Renal cortex interstitium (tissue), 11 donors: ENCODE measurements around the gene CTSZ. TPM values are rescaled to one million over a fixed set of nuclear protein-coding genes. Genes with fewer than 3 reads are reported as not detected.
A peak's percentile ranks its signal among the peaks of the same experiment; 100 is the strongest.

Experiments used
- DNase-seq, 11 donors: peaks; one replicate each; pipeline ENCODE4 v3.0.0-alpha.2; 2013; ENCODE audit warnings: low read depth in 9 of 11, low spot score in 4 of 11; ENCODE audit errors: extremely low read depth in 1 of 11
- polyA plus RNA-seq, 3 donors: library from polyadenylated mRNA; unstranded; fragments of 120-200 nt; gene quantifications; one replicate each; pipeline ENCODE4 v1.2.1, GENCODE V29; 2013; ENCODE audit not compliant: insufficient read length in 3 of 3

The CTSZ gene
- polyA plus RNA-seq, 3 donors = 72.7 to 79.1 (median 78.6) TPM

DNA sequence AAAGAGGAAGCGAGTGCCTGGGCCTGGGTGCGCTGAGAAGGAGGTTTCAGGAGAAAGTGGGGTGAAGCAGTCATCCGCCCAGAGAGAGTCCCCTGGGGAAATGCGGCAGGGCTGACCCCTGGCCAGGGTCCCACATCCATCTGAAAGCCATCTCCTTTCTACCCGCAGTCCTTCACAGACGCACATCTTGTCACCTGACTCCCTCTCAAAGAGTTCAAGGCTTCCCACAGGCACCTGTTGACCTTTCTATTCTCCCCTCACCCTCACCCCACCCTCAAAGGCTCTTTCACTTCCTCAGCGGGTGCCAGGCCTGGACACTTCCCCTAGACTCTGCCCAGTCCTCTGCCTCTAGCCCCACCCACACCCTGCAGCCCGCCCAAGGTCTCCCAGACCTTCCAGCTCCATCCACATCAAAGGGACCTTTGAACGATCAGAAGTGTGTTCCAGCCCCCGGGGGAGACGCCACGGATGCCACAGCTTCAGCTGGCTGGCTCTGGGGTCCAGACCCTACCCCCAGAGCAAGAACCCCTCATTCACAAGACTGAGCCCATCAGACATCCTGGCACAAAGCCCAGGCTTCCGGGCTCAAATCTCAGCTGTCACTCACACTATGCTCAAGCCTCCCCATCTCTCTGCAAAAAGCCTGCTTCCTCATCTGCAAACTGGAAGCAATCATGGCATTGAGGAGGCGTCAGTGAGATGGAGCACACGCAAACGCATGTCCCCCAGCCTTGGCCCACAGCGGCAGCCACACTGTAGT is 2.1 kb downstream of the CTSZ start:
- no peak for DNase-seq

DNA sequence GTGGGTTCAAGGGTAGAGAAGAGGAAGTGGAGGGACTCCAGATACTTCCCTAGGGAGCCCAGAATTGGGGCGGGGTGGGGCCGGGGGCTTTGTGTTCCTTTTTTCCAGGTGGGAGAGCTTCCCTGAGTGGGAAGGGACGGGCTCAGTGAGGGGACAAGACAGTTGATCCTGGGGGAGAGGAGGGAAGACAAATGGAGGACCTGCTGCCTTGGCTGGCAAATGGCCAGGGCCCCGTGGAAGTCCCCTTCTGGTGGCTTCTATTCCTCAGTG is 2.6 kb downstream of the CTSZ start:
- no peak for DNase-seq

DNA sequence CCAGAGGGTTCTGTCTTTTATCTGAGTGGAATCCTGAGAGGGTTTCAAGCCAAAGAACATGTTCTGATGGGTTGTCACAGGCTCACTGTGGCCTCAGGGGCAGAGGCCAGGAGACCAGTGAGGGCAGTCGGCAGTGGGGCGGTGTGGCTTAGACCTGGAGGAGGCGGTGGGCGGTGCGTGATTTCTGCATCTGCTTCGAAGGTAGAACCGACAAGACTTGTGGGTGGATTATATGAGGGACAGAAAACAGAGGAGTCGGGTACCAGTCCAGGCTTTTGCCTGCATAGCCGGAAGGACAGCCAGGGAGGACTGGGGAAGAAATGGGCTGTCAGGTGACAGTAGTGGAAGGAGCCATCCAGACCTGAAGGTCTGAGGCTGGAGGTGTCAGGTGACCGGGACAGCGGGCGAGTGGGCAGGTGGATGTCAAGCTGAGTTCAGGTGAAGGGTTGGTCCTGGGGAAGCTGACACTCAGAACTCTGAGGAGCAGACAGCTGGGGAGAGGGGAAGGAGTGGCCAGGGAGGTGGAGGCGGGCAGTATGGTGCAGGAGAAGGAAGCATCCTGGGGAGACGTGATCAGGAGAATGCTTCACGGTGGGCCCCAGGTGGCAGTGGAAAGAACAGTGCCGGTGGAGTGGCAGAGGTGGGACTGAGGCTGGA is 3.1 kb downstream of the CTSZ start:
- DNase-seq = no peak

DNA sequence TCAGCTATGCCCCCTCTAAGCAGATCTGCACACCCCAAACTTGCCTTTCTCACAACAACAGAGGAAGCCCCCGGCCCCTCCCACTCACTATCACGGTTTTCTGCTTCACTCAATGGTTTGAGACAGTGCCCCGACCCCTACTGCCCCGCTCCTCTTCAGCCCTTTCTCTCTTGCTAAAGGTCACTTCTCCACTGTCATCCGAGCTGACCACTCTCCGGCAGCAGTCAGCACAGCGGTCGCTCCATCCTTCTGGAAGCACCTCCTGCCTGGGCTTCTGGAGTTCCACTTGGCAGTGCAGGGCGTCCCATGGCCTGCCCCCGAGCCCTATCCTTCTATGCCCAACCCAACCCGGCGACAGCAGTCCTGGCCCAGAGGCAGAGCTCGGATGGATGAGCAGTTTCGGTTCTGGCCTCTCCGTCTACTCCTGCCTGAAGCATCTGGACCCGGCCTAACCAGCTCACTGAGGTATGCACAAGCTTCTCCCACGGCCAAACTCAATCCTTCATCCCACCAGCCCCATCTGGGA is 4.1 kb downstream of the CTSZ start:
- no peak for DNase-seq

DNA sequence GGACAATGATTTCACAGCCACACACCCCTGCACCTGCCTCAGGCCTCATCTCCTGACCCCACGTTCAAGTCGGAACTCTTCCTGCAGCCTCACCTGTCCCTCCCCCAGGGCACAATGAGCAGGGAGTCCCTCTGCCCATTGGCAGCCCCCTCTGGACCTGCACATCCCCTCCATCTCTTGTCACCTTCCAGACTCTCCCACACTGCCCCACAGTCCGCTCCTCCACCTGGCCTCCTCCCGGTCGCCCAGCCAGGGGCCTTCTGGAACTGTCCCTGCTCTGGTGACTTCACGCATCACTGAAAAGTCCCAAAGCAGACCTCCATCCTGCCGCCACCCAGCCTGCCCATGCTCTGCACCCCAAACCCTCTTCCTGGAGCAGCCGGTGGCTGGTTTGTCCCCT is 4.7 kb downstream of the CTSZ start:
- DNase-seq = no peak

DNA sequence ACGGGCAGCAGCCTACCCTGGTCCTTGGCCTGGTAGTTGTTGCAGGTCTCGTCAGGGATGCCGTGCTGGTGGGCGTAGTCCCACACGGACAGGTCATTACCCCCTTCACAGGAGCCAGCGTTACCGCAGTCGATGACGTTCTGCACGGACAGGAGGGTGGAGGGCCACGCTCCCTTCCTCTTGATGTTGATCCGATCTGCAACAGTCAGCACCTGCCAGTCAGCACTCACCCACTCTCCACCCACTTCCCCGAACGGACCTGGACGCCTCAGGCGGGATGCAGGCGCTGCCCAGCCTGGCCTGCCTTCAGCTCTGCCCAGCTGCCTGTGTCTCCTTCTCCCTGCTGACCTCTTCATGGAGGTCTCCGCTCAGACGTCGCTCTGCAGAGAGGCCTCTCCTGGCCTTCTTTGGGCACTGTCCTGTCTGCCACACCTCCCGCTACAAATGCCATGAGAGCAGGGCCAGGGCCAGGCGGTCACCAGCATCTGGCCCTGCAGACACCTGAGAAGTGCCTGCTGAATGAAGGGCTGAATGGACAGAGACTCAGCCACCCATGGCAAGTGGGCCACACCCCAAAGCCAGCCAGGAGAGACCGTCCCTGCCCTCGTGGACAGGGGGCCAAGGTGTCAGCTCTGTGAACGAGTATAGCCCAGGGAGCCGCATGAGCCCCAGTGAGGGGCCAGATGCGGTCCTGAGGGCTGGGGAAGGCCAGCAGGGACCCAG is 5.4 kb downstream of the CTSZ start:
- DNase-seq = no peak

DNA sequence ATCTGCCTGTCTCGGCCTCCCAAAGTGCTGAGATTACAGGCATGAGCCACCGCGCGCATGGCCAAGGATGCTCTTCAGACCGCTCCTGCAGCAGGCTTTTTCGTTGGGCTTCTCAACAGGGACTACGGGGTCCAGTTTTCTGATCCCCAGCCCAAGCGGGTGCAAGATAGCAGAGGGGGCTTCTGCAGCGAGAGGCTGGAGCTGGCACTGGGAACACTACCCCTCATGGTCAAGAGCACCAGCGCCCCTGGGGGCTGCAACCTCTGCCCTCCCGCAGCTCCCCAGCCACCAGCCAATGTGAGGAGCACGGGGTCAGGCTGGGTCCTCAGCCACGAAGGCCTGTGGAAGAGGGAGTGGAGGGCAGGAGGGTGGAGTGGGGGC is 6.0 kb downstream of the CTSZ start:
- DNase-seq = no peak

DNA sequence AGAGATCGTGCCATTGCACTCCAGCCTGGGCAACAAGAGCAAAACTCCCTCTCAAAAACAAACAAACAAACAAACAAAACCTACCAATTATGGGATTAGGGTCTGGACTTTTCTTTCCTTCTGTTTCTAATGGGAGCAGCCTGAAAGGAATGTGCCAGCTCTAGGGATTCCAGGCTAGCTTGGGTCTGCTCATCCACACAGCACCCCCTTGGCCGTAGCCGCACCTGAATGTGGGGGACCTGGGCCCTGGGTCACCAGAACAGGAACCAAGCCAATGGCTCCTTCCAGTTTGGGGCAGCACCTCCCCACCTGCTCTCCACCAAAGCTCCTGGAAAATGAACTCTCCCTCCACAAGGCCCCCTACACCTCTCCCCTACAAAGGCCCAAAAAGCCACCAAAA is 6.7 kb downstream of the CTSZ start:
- no peak for DNase-seq

DNA sequence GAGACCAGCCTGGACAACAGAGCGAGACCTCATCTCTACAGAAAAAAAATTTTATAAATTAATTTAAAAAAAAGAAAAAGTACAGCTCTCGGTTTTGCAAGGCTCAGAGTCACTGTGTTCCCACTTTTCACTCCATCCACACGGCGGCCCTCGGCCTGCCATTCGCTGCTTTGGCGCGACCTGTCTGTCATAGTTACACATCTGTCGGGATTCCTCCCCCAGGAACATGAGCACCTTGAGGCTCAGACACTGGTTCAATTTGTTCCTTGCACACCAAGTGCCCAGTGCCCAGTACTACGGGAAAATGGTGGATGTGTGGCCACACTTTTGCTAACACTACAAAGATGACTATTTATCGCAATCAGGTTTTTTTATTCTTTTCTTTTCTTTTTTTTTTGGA is 8.4 kb downstream of the CTSZ start:
- DNase-seq = no peak

DNA sequence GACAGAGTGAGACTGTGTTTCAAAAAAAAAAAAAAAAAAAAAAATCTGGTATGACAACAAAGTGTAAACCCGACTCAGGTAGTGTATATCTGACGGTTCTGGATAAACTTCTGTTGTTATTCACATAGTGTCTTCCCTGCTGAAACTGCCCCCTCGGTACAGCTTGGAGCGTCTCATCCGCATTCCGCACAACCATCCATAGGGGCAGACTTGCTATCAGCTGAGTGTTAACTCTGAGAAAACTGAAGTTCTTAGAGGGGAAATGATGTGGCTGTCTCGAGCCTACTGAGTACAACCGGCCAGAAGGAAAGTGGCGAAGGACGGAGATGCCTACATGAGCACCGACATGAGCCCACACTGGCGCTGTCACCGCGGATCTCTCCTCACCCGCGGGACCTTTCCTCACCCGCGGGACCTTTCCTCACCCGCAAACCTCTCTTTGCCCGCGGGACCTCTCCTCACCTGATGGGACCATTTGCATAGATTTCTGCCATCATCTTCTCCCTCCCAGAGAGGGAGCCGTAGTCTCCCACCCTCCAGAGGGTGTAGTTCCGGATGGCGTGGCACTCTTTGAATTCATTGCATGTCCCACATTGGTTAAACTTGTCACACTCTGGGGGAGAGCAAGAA is 9.8 kb downstream of the CTSZ start:
- no peak for DNase-seq

DNA sequence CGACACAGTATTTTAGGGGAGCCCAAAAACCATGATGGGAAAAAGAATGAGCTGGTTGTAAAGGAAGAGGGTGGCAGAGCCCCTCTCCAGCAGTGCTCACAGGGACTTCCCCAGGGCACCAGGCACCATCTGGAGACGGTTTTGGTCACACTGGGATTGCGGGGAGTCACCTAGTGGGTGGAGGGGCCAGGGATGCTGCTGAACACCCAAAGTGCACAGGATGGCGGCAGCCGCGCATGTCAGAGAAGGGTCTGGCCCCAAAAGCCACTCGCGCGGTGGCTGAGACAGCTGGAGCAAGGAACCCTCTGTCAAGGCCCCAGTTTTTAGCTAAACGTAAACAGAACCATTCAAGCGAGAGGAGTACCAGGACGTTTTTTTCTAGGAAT is 10.8 kb downstream of the CTSZ start:
- DNase-seq = no peak

DNA sequence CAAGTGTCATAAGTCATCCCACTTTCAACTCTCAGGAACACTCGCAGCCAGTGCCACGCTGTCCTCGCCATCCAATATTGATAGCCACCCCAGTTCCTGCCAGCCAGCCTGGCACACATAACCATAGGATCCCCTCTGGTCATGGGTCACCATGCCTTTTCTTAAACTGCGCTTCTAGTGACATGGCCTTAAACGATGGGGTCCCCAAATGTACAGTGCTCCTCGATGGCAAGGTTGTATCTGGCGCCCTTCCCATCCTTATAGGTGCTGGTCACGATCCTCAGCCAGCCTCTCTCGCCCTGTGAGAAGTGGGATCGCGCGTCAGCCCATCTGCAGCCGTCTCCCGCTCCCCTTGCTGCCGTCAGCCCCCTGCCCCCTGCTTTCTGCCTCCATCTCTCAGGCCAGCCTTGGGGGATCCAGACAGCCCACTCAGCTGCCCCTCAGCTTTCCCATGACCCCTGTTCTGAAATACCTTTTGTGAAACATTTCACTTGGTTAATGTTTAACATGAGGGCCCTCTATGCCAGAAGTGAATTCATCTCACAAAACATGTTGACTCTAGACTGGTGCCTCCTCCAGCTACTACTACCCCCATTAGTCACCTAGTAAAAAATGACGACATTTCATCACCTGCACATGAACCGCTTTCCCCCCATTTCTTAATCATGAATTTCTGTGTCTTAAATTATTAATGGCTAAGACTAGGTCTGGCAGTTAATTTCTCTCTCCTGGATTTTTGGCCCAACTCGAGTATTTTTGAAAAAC is 11.4 kb downstream of the CTSZ start:
- DNase-seq = peak in 2 of 11 donors; percentile 30 to 57

DNA sequence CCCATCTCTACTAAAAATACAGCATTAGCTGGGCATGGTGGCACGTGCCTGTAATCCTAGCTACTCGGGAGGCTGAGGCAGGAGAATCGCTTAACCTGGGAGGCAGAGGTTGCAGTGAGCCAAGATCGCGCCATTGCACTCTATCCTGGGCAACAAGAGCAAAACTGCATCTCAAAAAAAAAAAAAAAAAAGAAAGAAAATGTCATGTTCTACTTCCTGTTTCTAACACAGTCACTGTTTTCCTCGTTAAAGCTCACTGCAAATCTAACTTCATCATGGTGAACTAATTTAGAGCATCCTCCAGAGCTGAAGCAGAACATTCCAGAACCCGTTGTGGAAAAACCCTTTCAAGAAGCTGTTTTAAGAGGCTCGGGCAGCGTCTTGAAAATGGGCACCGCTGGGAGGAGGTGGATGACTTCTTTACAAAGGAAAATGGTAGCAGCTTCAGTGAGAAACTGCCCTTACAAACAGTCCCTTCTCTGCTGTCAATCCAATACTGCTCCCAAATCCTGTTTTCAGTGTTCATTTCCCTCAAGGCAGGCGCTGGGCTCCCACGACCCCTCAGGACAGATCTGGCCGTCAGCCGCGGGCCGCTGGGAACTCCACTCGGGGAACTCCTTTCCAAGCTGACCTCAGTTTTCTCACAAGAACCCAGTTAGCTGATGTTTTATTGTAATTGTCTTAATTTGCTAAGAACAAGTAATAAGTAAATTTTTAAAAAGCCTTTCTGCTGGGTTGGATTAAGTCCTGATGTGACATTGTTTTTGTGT is 12.5 kb downstream of the CTSZ start:
- DNase-seq = no peak

DNA sequence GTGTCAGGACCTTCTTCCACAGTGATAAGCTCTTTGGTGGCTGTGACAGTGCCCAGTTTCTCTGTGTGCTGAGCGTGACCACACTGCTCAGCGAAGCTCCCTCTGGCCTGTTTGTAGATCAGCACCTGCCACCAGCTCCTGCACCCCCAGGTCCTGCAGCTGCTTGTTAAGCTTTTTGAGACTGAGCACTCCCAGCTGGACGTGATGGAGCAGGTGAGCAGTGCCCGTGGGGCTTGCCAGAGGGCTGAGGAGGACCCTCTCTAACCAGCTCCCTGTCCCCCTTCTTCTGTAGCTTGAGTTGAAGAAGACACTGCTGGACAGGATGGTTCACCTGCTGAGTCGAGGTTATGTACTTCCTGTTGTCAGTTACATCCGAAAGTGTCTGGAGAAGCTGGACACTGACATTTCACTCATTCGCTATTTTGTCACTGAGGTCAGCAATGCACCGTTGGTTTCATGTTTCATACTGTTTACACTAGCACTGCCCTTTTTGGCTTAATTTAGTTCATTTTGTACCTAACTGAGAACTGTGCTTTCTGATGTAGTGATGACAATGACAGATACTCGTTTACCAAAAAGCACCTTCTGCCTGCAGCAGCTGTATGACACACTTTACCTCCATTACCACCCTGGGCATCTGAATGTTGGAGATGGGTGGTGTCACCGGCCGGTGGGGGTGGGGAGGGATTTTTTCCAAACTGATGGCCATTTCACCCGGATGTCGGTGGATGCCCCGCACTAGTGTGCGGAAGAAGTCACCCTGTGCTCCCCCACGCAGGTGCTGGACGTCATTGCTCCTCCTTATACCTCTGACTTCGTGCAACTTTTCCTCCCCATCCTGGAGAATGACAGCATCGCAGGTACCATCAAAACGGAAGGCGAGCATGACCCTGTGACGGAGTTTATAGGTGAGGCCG is 13.5 kb downstream of the CTSZ start:
- DNase-seq = no peak

DNA sequence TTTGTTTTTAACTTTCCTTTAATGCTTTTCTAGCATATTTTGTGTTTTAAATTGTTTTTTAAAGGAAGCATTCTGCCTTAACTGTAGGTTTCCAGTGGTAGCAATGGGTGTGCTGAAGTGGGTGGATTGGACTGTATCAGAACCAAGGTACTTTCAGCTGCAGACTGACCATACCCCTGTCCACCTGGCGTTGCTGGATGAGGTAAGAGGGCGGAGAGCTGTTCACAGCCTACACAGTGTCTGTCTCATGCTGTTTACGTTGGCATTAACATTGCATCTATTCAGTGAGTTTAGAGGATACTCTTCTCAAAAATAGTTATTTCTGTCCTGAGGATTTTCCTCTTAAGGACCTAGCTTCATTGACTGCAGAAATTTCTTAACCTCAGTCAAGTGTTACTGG is 14.1 kb downstream of the CTSZ start:
- DNase-seq = no peak

DNA sequence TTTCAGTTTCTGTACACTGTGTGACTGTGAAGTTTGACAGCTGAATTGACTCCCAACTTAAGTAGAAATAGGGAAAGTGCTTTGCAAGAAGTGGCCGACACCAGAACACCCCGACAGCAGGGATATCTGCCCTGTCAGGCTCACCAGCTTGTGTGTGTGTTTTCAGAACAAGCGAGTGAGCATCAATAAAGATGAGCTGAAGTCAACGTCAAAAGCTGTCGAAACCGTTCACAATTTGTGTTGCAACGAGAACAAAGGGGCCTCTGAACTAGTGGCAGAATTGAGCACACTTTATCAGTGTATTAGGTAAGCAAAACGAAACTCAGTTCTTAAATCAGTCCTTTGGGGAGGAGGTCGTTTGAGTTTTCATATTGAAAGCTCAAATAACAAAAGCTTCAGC is 15.3 kb downstream of the CTSZ start:
- no peak for DNase-seq

DNA sequence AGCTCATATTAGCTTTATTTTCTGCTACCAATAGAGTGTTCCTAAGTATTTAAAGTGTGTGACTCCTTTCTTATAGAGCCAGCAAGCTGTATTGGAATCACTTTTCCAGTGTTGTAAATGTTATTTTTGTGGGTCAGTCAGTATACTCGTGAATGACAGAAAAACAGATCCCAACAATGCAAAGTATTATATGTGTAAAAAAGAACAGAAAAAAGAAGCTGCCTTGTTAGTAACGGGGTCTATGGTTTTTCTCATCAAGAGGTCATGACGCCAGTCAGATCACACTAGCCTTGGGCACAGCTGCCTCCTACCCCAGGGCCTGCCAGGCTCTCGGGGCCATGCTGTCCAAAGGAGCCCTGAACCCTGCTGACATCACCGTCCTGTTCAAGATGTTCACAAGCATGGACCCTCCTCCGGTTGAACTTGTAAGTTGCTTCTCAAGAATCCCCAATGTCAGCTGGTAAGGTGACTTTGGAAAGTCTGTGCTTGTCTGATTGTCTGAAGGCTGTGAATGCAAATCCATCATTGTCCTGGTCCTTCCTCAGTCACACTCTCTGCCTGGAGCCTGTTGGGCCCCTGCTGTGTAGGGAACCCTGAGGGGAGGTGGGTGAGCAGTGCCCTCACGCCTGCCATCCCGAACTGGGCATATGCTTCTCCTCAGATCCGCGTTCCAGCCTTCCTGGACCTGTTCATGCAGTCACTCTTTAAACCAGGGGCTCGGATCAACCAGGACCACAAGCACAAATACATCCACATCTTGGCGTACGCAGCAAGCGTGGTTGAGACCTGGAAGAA is 16.2 kb downstream of the CTSZ start:
- DNase-seq = no peak
